HG03103 (cell line): Measurements from ENCODE around the gene ITIH3.

Source experiments
- ATAC-seq: cut with Tn5 transposase; IDR thresholded peaks from one replicate; pipeline ENCODE4 v1.9.1; 2021; ENCODE audit warnings: low read depth; ENCODE audit not compliant: unreplicated experiment

The ITIH3 gene

DNA sequence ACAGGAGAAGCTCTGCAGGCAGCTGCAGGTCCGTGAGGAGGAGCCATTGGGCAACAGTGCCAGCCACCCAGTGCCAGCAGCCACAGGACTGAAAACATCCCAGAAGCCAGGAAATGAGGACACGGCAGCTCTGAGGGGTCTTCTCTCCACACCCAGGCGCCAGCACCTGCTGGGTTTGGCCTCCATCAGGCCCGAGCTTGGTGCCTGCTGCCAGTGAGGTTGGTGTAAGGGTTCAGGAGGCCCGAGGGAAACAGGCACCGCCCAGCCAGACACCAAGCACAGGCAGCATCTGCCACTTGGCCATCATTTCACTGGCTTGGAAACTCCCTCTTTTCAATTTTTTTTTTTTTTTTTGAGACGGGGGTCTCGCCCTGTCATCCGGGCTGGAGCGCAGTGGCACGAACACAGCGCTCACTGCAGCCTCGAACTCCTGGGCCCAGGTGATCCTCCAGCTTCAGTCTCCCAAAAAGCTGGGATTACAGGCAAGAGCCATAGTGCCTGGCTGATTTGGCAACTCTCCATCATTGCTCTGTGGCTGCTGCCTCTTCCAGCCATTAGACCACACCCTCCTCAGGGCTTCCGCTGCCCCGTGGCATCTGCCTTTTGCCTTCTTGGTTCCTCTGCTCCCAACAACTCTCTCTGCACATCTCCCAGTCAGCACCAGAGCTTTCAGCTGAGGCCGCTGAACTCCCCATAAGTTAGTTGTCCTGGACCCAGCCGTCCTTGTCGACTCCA is 1.5 kb upstream of the ITIH3 start:
- ATAC-seq = no peak

DNA sequence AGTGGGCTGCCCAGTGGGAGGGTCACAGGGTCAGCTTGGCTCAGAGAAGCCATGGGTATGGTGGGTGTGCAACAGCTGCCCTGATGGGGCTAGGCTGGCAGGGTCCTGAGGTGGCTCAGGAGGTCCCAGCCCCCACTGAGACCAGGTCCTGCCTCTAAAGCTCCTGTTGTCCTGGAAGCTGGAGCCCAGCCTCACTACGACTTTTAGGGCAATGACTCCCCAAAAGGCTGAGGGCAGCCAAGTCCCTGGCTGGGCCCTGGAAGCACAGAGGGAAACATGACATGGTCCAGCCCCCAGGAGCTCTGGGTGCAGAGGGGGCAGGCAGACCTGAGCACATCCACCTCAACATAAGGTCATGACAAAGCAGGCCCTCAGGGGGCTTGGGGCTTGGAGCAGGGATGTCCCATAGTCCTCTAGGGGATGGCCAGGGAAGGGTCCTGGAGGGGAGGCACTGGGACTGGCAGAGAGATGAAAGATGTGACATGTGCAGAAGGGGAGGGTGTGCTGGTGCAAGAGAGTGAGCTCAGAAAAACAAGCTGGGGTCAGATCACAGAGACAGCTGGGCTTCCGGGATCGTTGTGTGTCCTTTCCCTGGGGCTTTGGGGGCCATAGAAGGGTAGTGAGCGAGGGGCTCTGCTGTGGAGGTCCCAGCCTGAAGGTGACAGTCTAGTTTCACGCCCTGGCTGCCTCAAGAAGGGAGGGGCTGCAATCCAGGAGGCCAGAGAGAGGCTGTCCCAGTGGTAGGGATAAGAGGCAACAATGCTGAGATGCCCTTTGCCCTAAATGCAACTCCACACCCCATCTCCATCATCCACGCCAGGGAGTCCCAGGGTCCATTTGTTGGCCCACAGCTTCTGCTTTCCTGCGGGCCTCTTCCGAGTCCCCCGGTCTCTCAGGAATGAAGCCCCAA is 639 bp upstream of the ITIH3 start:
- no peak for ATAC-seq

DNA sequence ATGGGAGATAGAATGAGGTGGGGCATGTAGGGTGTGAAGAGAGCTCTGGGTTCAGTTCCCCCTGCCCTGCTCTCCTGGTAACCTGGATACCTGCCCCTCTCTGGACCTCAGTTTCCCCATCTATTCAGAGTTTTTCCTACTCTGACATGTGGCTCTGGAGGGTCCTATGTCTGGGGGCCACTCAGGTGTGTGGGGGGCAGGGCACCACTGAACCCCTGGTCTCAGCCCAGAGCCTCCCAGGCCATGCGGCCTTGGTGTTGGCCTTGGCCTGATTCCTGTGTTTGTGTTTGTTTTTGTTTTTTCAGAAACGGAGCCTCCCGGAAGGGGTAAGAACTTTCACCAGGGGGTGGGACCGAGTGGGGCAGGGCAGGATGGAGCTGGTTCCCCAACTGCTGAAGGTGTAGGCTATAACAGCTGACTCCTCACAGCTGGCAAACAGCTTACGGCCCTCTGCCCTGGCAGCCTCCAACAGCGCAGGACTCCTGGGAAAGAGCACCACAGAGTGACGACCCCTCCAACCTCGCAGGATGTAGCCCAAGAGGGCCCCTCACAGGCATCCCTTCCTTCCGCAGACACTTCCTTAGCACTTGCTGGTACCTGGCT is 803 bp downstream of the ITIH3 start:
- ATAC-seq = no peak

DNA sequence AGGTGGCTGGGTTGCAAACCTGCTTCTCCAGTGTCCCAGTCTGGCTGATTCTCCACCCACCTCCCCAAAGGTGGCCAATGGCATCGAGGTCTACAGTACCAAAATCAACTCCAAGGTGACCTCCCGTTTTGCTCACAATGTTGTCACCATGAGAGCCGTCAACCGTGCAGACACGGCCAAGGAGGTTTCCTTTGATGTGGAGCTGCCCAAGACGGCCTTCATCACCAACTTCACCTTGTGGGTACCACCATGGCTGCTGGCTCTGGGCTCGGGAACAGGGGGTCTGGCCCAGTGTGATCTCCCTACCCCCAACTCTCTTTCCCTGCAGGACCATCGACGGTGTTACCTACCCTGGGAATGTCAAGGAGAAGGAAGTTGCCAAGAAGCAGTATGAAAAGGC is 1.8 kb downstream of the ITIH3 start:
- ATAC-seq = no peak

DNA sequence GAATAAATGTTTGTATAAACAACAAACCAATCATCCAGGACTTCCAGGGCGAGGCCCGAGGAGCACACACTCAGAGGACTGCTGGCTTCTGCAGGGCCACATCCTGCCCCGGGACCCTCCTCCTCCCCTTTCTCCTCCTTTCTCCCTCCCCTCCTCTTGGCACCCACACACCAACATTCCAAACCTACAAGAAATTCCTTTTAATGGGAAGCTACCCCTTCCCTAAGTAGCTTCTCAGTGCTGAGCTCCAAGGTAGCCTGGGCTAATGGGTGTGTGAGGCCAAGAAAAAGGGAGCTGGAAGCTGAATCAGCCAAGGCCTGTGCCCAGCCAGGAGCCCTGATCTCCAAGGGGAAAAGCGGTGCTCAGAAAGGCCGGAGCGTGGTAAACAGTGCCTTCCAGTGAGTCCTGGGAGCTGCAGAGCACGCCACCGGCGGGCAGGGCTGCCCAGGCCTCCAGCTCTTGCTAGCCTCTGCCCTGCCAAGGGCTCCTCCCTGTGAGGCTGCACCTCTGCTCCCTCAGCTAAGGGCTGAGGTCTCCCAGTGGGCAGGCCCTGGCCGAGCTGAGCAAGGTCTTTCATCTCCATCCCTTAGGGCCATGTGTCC is 3.9 kb downstream of the ITIH3 start:
- ATAC-seq = no peak

DNA sequence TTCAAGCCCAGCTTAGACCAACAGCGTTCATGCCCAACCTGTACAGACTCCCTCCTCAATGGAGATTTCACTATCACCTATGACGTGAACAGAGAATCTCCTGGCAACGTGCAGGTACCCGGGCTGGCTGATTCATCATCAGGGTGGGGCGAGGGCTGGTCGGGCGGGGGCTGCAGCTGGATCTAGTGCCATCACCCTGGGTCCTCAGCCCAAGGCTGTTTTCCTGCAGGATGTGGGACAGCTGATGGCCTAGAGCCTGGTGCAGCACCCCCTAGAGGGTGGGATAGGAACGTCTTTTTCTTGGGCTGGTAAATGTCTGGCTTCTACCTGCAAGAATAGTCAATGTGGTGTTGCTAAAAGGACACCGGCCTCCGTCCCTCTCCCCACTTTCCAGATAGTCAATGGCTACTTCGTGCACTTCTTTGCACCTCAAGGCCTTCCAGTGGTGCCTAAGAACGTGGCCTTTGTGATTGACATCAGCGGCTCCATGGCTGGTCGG is 4.4 kb downstream of the ITIH3 start:
- no peak for ATAC-seq

DNA sequence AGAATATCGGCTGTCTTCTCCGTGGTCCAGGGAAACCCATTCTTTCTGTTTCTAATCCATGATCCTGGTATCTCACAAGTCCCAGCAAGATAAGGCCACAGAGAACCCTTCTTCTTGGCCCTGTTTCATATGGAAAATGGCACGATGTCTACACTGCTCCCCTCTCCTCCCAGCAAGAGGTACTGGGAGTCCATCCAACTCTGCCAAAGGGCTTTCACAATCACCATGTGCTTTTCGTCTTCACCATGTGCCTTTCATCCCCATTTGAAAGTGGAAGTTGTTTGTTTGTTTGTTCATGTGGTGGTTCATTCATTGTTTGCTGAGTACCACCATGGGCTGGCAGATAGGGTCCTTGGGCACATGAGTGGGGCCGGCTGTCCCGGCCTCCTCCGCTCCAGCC is 5.5 kb downstream of the ITIH3 start:
- ATAC-seq = no peak

DNA sequence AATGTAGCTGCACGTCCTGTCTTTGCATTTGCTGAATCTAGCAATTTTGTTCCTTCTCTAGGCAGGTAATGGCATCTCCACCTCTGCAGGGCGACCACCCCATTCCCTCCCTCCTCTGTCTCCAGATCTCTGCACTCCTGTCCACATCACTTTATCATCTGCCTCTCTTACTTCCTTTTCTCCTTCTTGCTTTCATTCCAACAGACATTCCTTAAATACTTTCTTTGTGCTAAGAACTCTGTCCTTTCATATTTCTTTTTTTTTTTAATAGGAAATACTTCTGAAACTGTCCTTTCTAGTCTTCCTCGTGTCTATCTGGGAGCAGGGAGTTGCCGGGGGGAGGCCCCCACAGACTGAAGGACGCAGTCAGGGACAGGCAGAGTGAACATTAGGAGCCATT is 7.2 kb downstream of the ITIH3 start:
- ATAC-seq = no peak

DNA sequence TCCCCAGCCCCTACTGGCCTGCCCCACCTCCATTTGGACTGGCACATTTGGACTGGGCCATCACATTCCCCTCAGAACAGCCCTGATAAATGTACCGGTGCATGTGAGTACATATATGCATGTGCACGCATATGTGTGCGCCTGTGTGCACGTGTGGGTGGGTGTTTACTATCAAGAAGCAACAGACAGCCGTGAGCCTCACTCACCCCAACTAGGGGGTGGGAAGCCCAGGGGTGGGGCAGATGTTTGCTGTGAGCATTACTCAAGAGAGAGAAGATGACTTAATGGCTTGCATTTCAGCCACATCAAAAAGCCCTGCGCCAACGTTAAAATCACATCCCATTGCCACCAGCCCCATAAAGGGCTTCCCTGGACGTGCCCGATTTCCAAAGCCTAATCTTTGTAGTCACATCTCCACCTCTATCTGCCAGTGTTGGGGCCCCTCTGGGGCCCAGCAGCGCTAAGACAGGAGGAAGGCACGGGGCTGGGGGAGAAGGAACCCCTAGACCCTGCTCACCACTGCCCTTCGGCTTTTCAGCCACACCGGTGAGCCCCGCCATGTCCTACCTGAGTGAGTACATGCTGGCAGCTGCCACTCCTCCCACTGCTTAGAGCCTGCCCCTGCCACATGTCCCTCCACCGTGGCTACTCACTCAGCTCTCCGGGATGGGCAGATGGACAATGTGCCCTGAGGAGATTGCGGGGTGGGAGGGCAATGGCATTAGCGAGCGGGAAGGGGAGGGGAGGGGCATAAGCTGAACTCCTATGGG is 10.9 kb downstream of the ITIH3 start:
- no peak for ATAC-seq

DNA sequence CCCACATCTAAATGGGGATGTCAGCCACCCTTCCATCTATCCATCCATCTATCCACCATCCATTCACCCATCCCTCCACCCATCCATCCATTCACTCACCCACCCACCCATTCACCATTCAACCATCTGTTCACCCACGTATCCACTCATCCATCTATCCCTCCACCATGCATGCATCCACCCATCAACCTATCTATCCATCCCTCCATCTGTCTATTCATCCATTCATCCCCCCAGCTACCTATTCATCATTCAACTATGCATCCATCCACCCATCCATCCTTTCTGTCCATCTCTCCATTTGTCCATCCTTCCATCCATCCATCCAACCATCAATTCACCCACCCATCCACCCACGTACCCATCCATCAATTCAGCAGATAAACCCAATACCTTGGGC is 14.6 kb downstream of the ITIH3 start:
- no peak for ATAC-seq

DNA sequence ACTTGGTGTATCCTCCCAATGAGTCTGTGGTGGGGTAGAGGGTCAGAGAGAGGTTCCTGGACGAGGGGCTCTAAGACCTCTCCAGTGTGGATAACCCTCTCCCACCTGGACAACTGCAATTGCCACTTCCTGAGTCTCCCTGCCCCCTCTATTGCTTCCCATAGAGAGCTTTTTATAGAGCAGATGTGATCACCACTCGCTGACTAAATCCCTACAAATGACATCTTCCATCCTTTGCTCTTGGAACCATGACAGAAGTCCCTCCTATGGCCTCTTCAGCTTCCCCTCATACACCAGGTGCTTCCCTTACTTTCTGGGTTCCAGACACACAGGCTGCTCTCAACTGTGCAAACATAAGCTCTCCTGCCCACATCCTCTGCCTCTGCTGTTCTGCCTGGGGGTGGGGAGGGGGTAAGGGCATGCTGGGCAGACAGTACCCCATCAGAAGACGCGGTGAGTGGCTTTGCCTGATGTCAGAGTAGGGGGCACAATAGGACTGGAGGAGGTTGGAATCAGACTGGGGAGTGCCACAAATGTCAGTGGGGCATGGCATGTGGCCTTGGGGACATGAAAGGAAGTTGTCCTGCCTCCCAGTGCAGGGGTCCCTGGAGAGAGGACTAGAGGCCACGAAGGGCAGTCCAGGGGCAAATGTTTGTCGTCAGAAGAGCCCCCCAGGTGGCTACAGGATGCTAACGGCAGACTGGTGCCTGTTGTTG is 15.2 kb downstream of the ITIH3 start:
- ATAC-seq = no peak

DNA sequence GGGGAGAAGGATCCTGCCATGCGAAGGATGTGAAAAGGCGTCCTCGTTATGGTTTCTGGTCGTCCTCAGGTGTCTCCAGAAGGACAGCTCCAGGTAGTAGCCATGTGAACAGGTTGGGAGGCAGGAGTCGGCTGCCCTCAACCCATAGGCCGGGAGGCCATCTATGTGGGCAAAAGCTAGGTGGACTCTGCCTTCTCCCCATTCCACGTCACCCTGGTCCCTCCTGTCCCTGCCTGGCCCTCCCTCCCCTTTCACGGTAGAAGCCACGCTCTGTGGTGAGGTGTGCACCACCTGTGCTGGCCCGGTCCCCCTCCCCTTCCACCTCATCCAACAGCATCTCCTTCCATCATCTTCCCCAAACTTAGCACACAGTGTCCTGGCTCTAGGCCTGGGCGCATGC is 16.3 kb downstream of the ITIH3 start:
- ATAC-seq = no peak

DNA sequence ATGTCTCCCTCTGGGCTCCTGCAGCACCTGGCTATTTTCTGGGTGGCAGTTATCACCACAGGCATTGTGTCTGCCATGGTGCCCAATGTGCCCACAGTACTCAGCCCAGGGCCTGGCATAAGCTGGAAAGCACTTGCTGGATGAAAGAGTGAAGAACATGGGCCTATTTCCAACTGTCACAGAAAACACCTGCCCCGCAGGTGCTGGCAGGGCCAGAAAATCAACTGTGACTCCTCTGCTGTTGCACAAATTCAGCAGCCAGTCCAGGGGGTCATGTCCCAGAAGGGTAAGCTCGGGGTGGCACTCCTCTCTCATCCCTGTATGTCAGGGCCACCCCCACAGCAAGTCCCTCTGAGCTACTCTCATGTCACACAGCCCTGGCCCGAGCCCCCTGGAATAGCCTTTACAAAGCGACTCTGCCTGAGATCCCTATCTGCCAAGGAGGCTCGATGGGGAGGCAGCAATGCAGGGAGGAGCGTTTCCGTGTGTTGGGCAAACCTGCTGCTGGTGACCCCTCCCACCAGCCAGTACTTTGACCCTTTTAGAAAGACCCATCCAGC is 16.9 kb downstream of the ITIH3 start:
- no peak for ATAC-seq

DNA sequence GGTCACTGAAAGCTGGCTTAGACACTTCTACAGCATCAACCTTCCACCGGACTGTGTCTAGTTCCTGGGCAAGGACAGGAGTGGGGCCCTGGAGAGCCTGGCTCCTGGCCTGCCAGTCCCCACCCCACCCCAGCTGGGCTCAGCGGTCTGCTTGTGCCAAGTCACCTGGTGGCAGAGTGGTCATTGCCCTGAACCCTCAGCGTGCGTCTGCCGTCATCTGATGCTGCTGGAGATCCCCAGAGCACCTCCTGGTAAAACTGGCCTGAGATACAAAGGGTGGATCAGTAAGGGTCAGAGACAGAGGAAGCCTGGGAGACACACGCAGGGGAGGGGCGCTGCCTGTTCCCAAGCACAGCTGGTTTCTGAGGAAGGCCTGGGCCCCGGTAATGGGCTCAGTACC is 19.2 kb downstream of the ITIH3 start:
- ATAC-seq = no peak

DNA sequence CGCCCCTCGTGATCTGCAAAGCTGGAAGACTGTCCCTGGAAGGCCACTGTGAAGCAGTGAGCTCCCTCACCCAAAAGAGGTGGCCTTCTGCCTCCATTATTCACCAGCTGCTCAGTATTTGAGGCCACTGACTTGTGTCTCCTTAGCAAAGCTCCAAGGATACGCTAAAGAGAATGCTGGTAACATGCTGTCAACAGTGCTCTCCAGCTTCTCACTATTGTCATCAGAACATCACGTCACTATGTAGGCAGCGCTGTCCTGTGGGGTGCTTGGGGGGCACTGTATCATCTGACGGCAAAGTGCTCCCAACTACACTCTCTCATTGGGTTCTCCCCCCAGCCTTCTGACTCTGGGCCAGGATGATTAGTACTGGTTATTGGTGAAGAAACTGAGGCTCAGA is 21.6 kb downstream of the ITIH3 start:
- no peak for ATAC-seq

DNA sequence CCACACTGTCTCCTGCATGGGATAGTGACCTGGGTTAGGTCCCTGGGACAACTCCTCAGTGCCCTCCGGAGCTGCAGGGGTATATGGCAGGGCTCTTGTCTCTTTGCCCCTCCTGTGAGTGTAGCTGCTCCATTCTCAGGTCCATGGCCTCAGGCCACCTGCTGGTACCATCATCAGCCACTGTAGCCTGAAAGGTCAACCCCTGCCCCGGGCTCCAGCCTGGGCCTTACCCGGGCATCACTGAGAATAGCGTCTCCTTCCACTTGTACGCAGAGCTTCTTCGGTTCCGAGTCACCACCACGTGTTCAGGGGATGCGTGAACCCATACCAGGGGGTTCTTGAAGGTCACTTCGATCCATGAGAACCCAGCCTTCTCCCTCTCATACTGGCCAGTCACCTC is 22.1 kb downstream of the ITIH3 start:
- ATAC-seq = no peak

DNA sequence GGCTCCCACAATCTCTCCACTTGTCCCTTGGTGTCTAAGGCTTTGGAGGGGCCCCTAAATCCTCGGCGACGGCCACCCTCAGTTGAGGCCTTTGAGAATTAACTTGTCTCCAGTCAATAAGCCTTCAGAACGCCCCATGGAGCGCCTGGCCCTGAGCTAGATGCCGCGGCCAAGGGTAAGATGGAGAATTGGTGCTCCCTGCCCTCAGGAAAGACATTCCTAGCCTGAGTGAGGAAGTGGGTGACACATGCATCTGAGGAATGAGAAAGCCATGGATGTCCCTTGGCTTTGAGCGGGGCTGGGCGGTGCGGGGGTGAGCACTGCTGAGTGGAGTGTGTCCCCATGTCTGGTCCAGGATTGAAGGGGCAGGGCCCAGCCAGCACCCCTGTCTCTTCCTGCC is 22.6 kb downstream of the ITIH3 start:
- no peak for ATAC-seq

DNA sequence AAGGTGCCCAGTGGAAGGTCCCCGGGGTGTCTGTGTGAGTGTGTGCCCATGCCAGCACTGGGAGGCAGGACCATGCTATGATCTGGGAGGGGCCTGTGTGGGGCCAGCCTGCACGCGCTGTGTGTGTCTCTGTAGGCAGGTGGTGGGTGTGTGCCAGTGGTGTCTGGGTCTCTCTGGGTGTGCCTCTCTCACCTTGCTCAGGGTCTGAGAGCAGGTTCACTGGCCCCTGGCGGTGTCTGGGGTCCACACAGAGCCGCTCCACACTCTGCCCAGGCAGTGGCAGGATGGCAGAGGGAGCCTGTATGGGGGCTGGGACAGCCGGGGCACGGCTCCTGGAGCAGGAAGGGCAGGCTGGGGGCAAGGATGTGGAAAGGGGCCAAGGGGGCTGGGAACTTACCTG is 23.3 kb downstream of the ITIH3 start:
- no peak for ATAC-seq

DNA sequence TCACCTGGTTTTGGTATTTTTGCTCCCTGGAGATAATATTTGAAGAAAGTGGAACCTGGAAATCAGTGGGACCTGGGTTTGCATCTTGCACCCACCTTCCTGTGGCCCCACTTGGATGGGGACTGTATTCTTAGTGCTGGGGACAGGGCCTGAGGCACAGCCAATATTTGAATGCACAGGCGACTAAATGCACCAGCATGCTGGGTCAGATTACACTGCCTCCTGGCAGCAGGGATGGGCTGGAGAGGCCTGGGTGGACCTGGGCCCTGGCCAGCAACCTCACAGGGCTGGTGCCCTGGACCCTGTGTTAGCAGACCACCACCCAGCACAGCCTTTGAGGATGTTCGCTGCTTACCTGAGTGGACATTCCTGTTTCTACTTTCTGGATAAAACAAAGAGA is 25.3 kb downstream of the ITIH3 start:
- no peak for ATAC-seq
